ENCODE measurements around the gene KRT39. TPM values are rescaled to one million over a fixed set of nuclear protein-coding genes. Genes with fewer than 3 reads are reported as not detected.

Gene KRT39
- total and polyA plus RNA-seq, 2 of the 13 experiments (the other 11 are each of a cell fraction or from before 2014, with no cell fraction given), result 0.07 to 1.2 TPM

DNA sequence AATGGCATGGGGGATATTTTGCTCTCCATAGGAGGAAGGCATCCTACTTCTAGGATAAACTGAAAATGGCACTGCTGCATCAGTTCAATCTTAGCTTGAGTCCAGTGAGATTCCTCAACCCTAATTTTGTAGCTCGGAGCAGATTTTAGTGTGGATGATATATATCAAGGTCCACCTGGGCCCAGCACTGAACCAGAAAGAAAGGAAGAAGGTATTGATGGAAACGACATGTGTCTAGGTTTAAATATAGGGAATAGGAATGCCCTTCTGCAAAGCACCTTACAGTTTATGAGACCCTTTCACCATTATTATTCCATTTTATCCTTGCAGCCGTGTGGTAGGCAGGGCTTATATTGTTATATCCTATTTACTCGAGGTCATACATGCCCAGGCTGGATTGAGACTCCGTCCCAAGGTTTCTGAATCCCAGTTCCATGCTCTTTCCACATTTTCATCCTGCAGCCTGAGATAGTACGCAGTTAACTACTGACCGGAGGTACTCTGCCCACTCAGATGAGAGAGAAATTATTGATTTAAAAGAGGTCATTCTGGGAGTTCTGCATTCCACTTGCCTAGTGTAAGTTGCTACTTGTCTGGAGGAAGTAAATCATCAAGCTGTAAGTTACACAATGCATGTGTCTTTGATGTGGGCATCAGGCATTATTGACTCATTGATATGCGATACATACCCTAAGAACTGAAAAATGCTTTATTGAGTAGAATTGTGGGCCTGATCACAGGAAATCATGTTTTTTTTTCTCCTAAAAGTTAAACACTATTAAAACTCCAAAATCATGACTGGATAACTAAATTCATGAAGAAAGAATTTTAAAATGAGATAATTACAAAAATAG lies 10.1 kb downstream of the KRT39 start (continued):
- TF ChIP-seq USF2 (IDR thresholded peaks at IDR 0.05; ENCODE audit: low read depth, low read length) (no peak), USF2 (CRISPR knock-in tag; IDR thresholded peaks at IDR 0.05; ENCODE audit: borderline replicate concordance) (no peak), ZNF761 (CRISPR knock-in tag; conservative IDR thresholded peaks at IDR 0.05) (peak; percentile 83), PHF20 (CRISPR knock-in tag; IDR thresholded peaks at IDR 0.05) (no peak), NR3C1 (CRISPR knock-in tag; IDR thresholded peaks at IDR 0.05) (no peak), MIER3 (CRISPR knock-in tag; IDR thresholded peaks at IDR 0.05; ENCODE audit: borderline replicate concordance) (peak; percentile 100), TBX3 (IDR thresholded peaks at IDR 0.05; ENCODE audit: borderline replicate concordance) (peak; percentile 97), AKAP8 (CRISPR knock-in tag; IDR thresholded peaks at IDR 0.05) (peak; percentile 94; the same call in 1 of the 2 replicates), FLYWCH1 (CRISPR knock-in tag; IDR thresholded peaks at IDR 0.05) (peak; percentile 81; the same call in 1 of the 2 replicates), ZMYM2 (CRISPR knock-in tag; IDR thresholded peaks at IDR 0.05) (no peak), KLF16 (CRISPR knock-in tag; IDR thresholded peaks at IDR 0.05) (peak in 1 of 2 experiments; percentile 96; a peak in 2 of 4 replicates), MXI1 (IDR thresholded peaks at IDR 0.05; ENCODE audit: borderline replicate concordance, low read depth, low read length) (peak; percentile 24; the same call in 1 of the 3 replicates), SKIL (CRISPR knock-in tag; IDR thresholded peaks at IDR 0.05; ENCODE audit: borderline replicate concordance) (peak; percentile 96), HOXA5 (CRISPR knock-in tag; IDR thresholded peaks at IDR 0.05) (peak; percentile 97), ZBTB21 (CRISPR knock-in tag; IDR thresholded peaks at IDR 0.05) (peak; percentile 58; the same call in 1 of the 2 replicates), IRX3 (CRISPR knock-in tag; IDR thresholded peaks at IDR 0.05; ENCODE audit: borderline replicate concordance, low read depth) (no peak), BCLAF1 (IDR thresholded peaks at IDR 0.05) (no peak), ZNF543 (CRISPR knock-in tag; IDR thresholded peaks at IDR 0.05) (peak; percentile 93), ZFP62 (CRISPR knock-in tag; IDR thresholded peaks at IDR 0.05) (peak; percentile 74; the same call in 1 of the 2 replicates), NR2F1 (CRISPR knock-in tag; IDR thresholded peaks at IDR 0.05) (peak; percentile 76), SKI (IDR thresholded peaks at IDR 0.05; ENCODE audit: partially characterized antibody) (peak; percentile 95)

Data from HepG2 (cell line).